ENCODE results near the gene OGFOD2.

OGFOD2 gene

DNA sequence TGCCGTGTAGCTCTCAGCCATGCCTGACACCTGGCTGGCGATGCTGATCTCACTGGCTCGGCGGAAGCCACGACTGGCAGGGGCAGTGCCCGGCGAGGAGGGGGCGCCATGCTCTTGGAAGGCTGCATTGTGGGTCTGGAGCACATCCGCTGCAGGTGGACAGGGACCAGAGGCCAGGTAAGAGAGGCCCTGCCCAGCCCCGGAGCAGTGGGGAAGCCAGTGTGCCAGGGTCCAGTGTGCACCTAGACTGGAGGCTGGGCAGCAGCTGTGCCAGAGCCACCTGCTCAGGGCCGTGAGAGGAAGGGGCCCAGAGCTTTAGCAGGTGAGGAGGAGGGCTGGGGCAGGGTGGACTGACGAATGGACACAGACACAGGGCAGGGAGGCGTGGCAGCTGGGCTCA, 15.5 kb downstream of the OGFOD2 start:
- H3K36me3 ChIP-seq (ENCODE audit: control insufficient read depth in 2 of 2, insufficient read depth in 2 of 2, low read length in 2 of 2): peaks cover 11 to 18% of the 10 kb centered on the region in 2 donors
- H3K27ac ChIP-seq (ENCODE audit: low read length): no peak overlapping the region
- peaks cover 3% of the 10 kb centered on the region for H3K4me1 ChIP-seq (ENCODE audit: control insufficient read depth, insufficient read depth, low read length)

DNA sequence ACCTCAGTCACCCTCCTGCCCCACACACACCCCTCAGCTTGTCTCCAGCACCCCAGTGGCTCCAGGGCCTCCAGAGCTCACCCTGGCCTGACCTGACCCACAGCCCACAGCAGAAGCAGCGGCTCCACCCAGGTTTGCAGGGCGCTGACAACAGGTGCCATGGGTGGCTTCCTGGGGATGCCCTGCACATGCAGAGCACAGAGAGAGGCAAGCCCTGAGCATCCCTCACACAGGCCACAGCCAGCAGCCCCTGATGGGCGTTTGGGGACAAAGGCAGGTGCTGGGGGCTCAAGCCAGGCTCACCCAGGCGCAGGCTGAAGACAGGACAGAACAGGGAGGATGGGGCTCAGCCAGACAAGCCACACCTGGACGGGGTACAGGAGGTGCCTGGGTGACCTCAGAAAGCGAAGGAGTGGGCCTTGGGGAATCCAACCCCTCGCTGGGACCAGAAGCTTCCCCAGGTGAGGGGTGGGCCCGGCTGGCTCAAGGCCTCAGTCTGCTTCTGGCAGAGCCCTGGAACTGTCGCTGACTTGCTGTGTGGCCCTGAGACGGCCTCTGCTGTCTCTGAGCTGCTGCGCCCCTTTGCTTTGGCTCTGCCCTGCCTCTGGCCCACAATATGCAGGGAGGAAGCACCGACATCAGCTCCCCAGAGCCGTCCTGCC, 16.0 kb downstream of the OGFOD2 start:
- no peaks in the 10 kb centered on the region for H3K27me3 ChIP-seq (ENCODE audit: control insufficient read depth in 1 of 2, insufficient read depth in 2 of 2, low read length in 2 of 2)

More for the DNA sequence above, 15.5 kb downstream of the OGFOD2 start:
- no peak overlapping the region for H3K4me3 ChIP-seq (ENCODE audit: low read length in 2 of 2)
- H3K9ac ChIP-seq (ENCODE audit: low read length in 2 of 2): no peak overlapping the region
- H3K27me3 ChIP-seq (ENCODE audit: control insufficient read depth in 1 of 2, insufficient read depth in 2 of 2, low read length in 2 of 2): no peaks in the 10 kb centered on the region
- no peaks in the 10 kb centered on the region for H3K9me3 ChIP-seq (ENCODE audit: control insufficient read depth in 2 of 2, low read length in 2 of 2)

DNA sequence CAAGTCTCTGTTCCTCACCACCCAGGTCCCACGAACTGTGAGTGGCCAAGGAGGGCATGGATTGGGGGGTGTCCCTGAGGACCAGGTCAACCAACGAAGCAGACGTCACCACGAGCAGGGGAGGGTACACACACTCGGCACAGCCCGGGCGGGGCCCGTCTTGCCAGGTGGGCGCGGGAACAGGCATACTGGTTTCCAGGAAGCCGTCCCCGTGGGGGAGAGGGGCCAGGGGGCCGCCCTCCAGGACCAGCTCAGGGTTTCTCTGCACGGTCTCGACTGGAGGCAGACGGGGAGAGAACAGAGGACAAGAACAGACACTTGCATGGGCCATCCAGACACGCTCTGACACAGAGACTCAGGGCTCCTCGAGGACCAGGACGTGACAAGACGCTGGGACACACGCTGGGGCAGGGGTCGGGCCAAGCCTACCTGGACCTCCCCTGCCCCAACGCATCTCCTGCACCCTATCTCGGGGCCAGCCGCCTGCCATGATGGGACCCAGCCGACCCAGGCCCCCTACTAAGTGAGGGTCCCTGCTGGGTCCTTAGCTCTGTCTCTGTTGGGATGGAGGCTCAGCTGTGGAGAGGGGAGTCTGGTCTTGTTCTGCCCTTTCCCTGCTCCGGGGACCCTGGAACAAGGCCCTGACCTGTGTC, 16.7 kb downstream of the OGFOD2 start:
- Histone ChIP-seq H3K9ac (ENCODE audit: low read length in 2 of 2) (no peak overlapping the region), H3K9me3 (ENCODE audit: control insufficient read depth in 2 of 2, low read length in 2 of 2) (no peaks in the 10 kb centered on the region), H3K4me3 (ENCODE audit: low read length in 2 of 2) (no peak overlapping the region), H3K27ac (ENCODE audit: low read length) (no peak overlapping the region), H3K27me3 (ENCODE audit: control insufficient read depth in 1 of 2, insufficient read depth in 2 of 2, low read length in 2 of 2) (no peaks in the 10 kb centered on the region), H3K4me1 (ENCODE audit: control insufficient read depth, insufficient read depth, low read length) (peaks cover 11% of the 10 kb centered on the region), H3K36me3 (ENCODE audit: control insufficient read depth in 2 of 2, insufficient read depth in 2 of 2, low read length in 2 of 2) (peaks cover 7 to 21% of the 10 kb centered on the region in 2 donors)

More for the DNA sequence above, 16.0 kb downstream of the OGFOD2 start:
- Histone ChIP-seq H3K4me1 (ENCODE audit: control insufficient read depth, insufficient read depth, low read length) (peaks cover 4% of the 10 kb centered on the region), H3K27ac (ENCODE audit: low read length) (no peak overlapping the region), H3K36me3 (ENCODE audit: control insufficient read depth in 2 of 2, insufficient read depth in 2 of 2, low read length in 2 of 2) (peaks cover 11 to 18% of the 10 kb centered on the region in 2 donors), H3K4me3 (ENCODE audit: low read length in 2 of 2) (no peak overlapping the region), H3K9ac (ENCODE audit: low read length in 2 of 2) (no peak overlapping the region), H3K9me3 (ENCODE audit: control insufficient read depth in 2 of 2, low read length in 2 of 2) (no peaks in the 10 kb centered on the region)

DNA sequence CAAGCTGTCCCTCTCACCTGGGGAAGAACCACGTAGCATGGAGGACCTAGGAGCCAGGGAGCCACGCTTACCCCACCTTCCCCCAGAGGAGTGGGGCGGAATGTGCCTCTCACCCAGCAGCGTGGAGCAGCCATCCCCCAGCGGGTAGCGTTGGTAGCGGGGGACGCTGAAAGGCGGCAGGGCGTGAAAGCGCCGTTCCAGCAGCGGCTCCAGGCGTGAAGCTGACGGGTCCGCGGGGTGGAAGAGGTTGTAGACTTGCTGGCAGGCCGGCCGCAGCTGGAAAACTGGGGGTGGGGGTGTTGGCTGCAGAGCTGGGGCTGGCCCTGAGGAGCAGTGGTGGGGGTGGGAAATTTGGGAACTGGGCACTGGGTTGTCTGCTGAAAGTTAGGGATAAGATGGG, 17.3 kb downstream of the OGFOD2 start:
- Histone ChIP-seq H3K9me3 (ENCODE audit: control insufficient read depth in 2 of 2, low read length in 2 of 2) (no peaks in the 10 kb centered on the region), H3K27me3 (ENCODE audit: control insufficient read depth in 1 of 2, insufficient read depth in 2 of 2, low read length in 2 of 2) (no peaks in the 10 kb centered on the region), H3K36me3 (ENCODE audit: control insufficient read depth in 2 of 2, insufficient read depth in 2 of 2, low read length in 2 of 2) (peaks cover under 1 to 17% of the 10 kb centered on the region in 2 donors), H3K9ac (ENCODE audit: low read length in 2 of 2) (no peak overlapping the region), H3K4me3 (ENCODE audit: low read length in 2 of 2) (no peak overlapping the region), H3K4me1 (ENCODE audit: control insufficient read depth, insufficient read depth, low read length) (peaks cover 12% of the 10 kb centered on the region), H3K27ac (ENCODE audit: low read length) (no peak overlapping the region)

DNA sequence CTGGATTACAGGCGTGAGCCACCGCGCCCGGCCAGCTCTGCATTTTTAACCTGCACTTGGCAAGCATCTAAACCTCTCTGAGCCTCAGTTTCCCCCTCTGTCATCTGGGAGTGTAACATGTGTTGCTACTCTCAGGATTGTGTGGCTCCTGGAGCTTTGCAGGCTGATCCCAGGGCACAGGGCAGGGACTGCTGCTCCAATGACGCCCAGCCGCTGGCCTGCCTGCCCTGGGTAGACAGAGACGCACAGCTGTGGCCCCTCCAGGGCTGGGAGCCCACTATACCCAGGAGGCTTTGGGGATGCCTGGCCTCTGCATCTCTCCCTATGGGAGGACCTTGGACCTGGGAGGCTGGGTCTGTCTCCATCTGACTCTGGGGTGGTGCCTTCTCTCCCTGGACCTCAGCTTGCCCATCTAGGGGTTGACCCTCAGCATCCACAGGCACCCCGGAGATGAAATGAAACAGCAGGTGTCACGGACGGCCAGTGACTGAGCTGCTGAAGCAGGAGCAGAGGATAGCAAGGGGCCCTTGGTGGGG, 19.2 kb downstream of the OGFOD2 start:
- no peak overlapping the region for H3K27ac ChIP-seq (ENCODE audit: low read length)
- no peaks in the 10 kb centered on the region for H3K27me3 ChIP-seq (ENCODE audit: control insufficient read depth in 1 of 2, insufficient read depth in 2 of 2, low read length in 2 of 2)
- H3K9ac ChIP-seq (ENCODE audit: low read length in 2 of 2): no peak overlapping the region
- peaks cover 0 to 5% of the 10 kb centered on the region in 2 donors for H3K36me3 ChIP-seq (ENCODE audit: control insufficient read depth in 2 of 2, insufficient read depth in 2 of 2, low read length in 2 of 2)
- H3K4me1 ChIP-seq (ENCODE audit: control insufficient read depth, insufficient read depth, low read length): peaks cover 16% of the 10 kb centered on the region
- H3K9me3 ChIP-seq (ENCODE audit: control insufficient read depth in 2 of 2, low read length in 2 of 2): no peaks in the 10 kb centered on the region
- H3K4me3 ChIP-seq (ENCODE audit: low read length in 2 of 2): no peak overlapping the region

DNA sequence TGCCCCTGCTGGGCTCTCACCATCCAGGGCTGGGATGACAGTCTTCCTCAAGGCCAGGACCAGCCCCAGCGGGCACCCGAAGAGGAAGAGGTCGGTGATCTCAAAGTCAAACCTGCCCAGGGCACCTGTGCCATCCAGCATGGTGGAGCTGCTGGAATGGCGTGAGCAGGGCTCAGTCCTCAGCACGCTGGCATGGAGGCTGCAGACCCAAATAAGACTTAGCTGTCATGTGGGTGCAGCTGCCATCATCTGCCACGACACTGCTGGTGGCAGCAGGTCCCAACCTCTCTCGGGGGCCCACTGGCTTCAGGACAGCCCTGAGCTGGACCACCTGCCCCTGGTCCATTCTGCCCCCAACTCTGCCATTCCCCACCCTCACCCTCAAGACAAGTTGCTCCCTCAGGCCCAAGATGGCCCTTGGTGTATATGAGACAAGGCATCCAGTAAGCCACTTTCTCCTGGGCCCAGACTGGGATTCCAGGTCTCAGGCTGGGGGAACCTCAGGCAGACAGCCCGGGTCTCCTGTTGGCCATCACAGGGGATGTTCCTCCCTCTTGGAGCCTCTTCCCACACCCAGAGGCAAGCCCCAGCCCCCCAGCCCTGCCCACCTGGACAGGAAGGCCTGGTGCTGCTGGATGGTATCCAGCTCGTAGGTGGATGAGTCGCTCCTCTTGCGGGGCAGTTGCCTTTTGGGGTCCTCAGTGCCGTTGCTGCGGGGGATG, 19.9 kb downstream of the OGFOD2 start:
- no peak overlapping the region for H3K9ac ChIP-seq (ENCODE audit: low read length in 2 of 2)
- H3K27ac ChIP-seq (ENCODE audit: low read length): no peak overlapping the region
- no peaks in the 10 kb centered on the region for H3K27me3 ChIP-seq (ENCODE audit: control insufficient read depth in 1 of 2, insufficient read depth in 2 of 2, low read length in 2 of 2)
- H3K4me3 ChIP-seq (ENCODE audit: low read length in 2 of 2): no peak overlapping the region
- H3K36me3 ChIP-seq (ENCODE audit: control insufficient read depth in 2 of 2, insufficient read depth in 2 of 2, low read length in 2 of 2): peaks cover 0 to 7% of the 10 kb centered on the region in 2 donors
- H3K4me1 ChIP-seq (ENCODE audit: control insufficient read depth, insufficient read depth, low read length): peaks cover 16% of the 10 kb centered on the region
- no peaks in the 10 kb centered on the region for H3K9me3 ChIP-seq (ENCODE audit: control insufficient read depth in 2 of 2, low read length in 2 of 2)

DNA sequence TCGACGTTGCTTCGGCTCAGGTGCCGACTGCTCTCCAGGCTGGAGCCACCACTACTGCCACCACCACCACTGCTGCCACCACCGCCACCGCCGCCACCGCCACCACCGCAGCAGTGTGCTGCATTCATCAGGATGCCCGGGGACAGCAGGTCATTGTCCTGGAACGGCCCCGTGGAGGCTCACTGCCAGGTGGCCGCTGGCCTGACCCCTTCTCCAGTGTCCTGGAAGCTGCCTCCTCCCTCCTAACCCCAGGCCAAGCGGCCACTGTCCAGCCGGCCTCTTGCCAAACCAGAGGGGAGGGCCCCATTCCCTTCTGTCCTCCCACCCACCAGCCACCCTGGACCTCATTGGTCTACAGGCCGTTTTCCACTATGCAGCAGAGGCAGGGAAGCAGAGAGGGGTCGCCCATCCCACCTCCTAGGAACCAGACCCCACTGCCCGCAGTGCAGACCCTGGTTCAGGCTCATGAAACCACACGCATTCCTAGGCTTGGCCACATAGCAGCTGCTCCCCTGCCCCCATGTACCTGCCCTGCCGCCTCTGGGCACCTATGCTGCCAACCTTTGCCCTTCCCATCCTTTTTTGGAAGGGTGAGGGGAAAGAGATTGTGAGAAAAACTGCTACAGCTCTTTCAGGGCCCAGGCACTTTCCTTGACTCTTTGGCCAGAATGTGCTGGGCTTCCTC, 20.6 kb downstream of the OGFOD2 start:
- Histone ChIP-seq H3K9me3 (ENCODE audit: control insufficient read depth in 2 of 2, low read length in 2 of 2) (no peaks in the 10 kb centered on the region), H3K27ac (ENCODE audit: low read length) (no peak overlapping the region), H3K9ac (ENCODE audit: low read length in 2 of 2) (no peak overlapping the region), H3K27me3 (ENCODE audit: control insufficient read depth in 1 of 2, insufficient read depth in 2 of 2, low read length in 2 of 2) (no peaks in the 10 kb centered on the region), H3K4me1 (ENCODE audit: control insufficient read depth, insufficient read depth, low read length) (peaks cover 16% of the 10 kb centered on the region), H3K36me3 (ENCODE audit: control insufficient read depth in 2 of 2, insufficient read depth in 2 of 2, low read length in 2 of 2) (peaks cover under 1 to 8% of the 10 kb centered on the region in 2 donors), H3K4me3 (ENCODE audit: low read length in 2 of 2) (no peak overlapping the region)

DNA sequence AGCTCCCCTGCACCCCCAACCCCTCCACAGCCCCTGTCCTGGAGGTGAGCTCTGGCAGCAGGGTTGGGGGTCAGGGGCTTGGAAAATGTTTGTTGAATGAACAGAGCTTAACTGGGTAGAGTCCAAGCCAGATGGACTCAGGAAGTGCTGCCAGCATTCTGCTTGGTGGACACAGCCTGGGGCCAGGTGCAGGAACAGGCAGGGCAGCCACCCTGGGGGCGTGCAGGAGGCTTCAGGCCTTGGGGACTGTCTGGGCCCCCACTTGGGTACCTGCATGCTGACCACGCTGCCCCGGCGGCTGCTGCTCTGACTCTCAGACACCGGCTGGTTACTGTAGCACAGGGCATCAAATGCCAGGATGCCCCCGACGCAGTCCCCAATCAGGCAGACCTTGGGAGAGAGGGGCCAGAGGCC, 21.2 kb downstream of the OGFOD2 start:
- peaks cover 3 to 11% of the 10 kb centered on the region in 2 donors for H3K36me3 ChIP-seq (ENCODE audit: control insufficient read depth in 2 of 2, insufficient read depth in 2 of 2, low read length in 2 of 2)
- H3K27me3 ChIP-seq (ENCODE audit: control insufficient read depth in 1 of 2, insufficient read depth in 2 of 2, low read length in 2 of 2): no peaks in the 10 kb centered on the region
- no peak overlapping the region for H3K9ac ChIP-seq (ENCODE audit: low read length in 2 of 2)

DNA sequence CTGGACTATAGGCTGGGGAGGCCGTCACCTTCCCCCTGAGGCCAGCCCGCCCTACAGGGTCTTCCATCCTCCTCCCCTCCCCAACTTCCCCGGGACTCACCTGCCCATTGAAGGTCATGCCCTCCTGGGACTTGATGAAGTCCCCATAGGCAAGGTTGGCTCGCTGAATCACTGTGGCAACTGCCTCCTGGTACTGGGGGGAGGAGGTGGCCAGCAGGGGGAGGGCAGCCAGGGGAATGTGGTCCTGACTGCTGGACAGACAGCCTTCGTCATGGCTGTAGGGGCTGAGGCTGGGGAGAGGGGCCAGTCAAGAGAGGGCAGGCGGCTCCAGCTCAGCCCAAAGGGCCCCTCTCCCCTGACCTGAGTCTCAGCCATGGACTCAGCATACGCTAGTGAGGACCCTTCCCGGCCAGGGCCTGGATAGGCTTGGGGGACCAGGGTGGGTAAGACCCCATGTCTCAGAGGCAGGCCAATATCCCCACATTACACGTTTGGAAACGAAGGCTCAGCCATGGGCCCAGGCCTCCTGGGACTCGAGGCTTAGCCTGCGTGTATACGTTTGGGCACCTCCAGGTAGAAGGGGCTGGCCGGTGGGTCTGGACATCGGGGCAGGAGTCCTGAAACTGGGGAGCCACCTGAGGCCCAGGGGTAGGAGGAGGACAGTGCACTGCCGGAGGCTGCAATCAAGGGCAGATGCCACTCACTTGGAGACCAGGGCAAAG, 21.7 kb downstream of the OGFOD2 start:
- Histone ChIP-seq H3K27me3 (ENCODE audit: control insufficient read depth in 1 of 2, insufficient read depth in 2 of 2, low read length in 2 of 2) (no peaks in the 10 kb centered on the region), H3K36me3 (ENCODE audit: control insufficient read depth in 2 of 2, insufficient read depth in 2 of 2, low read length in 2 of 2) (peaks cover 3 to 11% of the 10 kb centered on the region in 2 donors), H3K4me3 (ENCODE audit: low read length in 2 of 2) (no peak overlapping the region), H3K9ac (ENCODE audit: low read length in 2 of 2) (no peak overlapping the region), H3K9me3 (ENCODE audit: control insufficient read depth in 2 of 2, low read length in 2 of 2) (no peaks in the 10 kb centered on the region), H3K27ac (ENCODE audit: low read length) (no peak overlapping the region), H3K4me1 (ENCODE audit: control insufficient read depth, insufficient read depth, low read length) (peaks cover 16% of the 10 kb centered on the region)

More for the DNA sequence above, 21.2 kb downstream of the OGFOD2 start:
- Histone ChIP-seq H3K27ac (ENCODE audit: low read length) (no peak overlapping the region), H3K4me1 (ENCODE audit: control insufficient read depth, insufficient read depth, low read length) (peaks cover 16% of the 10 kb centered on the region), H3K4me3 (ENCODE audit: low read length in 2 of 2) (no peak overlapping the region), H3K9me3 (ENCODE audit: control insufficient read depth in 2 of 2, low read length in 2 of 2) (no peaks in the 10 kb centered on the region)
